AG09309 (cell line): ENCODE data around the gene PHC2.

Experiments
- DNase-seq: peaks from one replicate; pipeline ENCODE4 v3.0.0-alpha.2; 2010; ENCODE audit warnings: low read depth
- H3K4me3 ChIP-seq: 2 replicates; pipeline ENCODE4 v1.5.1; 2011; ENCODE audit warnings: mild to moderate bottlenecking, low read depth, low read length, moderate library complexity; ENCODE audit not compliant: control insufficient read depth
- CTCF ChIP-seq: IDR thresholded peaks from 2 replicates; pipeline ENCODE4 v1.5.1; 2011; ENCODE audit warnings: mild to moderate bottlenecking, low read depth, low read length, inconsistent platforms; ENCODE audit not compliant: insufficient read depth, control insufficient read depth; ENCODE audit errors: missing control alignments

PHC2 gene

GRCh38 chr1:33380811-33381210 lies 50.1 kb downstream of the PHC2 start:
- no peak for DNase-seq
- H3K4me3 ChIP-seq = no peak overlapping the region
- TF ChIP-seq CTCF = no peak

- DNase-seq = no peak
- no peak overlapping the region for H3K4me3 ChIP-seq
- no peak for TF ChIP-seq CTCF
Observed at GRCh38 chr1:33379631-33380354, 51.1 kb downstream of the PHC2 start.

- DNase-seq = no peak
- TF ChIP-seq CTCF = no peak
- H3K4me3 ChIP-seq = no peak overlapping the region
Observed at GRCh38 chr1:33378976-33379375, 51.9 kb downstream of the PHC2 start.

GRCh38 chr1:33378524-33378923 lies 52.4 kb downstream of the PHC2 start:
- no peak overlapping the region for H3K4me3 ChIP-seq
- TF ChIP-seq CTCF = no peak
- no peak for DNase-seq

- no peak overlapping the region for H3K4me3 ChIP-seq
- no peak for DNase-seq
- TF ChIP-seq CTCF = no peak
Observed at GRCh38 chr1:33377756-33378155, 53.1 kb downstream of the PHC2 start.

GRCh38 chr1:33377013-33377412 lies 53.9 kb downstream of the PHC2 start:
- no peak for DNase-seq
- H3K4me3 ChIP-seq = no peak overlapping the region
- no peak for TF ChIP-seq CTCF
